ENCODE measurements around the gene EPHA5.

EPHA5 gene

DNA sequence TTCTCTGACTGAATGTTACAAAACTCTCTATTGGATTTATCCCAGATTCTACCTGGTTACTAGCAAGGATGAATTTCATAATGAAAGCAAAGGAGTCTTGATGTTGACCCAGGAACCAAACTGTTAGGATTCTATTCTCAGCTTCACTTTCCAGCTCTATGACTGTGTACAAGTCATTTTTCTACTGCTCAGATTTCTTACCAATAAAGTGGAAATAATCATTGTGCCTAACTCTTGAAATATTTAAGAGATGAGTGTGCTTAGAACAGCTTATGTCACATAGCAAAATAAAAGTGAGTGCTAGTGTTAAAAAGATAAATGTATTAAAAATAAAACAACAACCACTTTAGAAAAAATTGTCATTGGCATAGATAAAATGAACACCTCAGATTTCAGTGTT lies 45.6 kb downstream of the EPHA5 start:
- DNase-seq (ENCODE audit: low read depth) = no peak

DNA sequence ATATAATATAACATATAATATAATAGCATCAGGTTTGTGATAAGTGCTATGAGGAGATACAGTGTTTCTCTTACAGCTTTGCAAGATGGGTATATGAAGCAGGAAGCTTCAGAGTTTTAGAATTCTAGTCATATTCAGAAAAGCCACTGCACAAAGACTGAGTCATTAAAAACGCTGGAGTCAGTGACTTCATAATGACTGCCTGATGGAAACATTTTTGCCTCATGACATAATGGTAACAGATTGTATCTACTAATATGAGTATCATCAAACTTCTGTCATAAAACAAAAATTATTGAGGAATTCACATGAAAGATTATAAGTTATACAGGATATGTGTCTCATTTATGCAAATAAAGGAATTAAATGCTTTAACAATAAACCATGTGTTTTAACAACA lies 46.8 kb downstream of the EPHA5 start:
- no peak for DNase-seq (ENCODE audit: low read depth)

DNA sequence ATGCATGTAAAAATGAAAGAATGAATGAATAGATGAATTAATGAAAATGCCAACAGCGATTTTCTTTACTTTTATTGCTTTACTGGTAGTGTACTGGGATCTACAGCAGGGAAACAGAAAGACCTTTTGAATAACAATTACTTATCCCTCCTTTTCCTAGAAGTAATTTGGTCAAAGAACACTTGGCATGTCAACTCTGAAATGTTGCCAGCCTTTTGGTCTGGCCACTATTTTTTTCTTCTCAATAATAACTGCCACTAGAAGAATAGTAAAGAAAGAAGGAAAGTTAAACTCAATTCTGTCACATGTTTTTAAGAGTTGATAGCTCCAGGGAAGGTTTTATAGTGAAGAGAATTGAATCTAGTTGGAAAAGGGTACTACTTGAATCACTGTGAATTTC lies 52.9 kb downstream of the EPHA5 start:
- DNase-seq (ENCODE audit: low read depth) = no peak

DNA sequence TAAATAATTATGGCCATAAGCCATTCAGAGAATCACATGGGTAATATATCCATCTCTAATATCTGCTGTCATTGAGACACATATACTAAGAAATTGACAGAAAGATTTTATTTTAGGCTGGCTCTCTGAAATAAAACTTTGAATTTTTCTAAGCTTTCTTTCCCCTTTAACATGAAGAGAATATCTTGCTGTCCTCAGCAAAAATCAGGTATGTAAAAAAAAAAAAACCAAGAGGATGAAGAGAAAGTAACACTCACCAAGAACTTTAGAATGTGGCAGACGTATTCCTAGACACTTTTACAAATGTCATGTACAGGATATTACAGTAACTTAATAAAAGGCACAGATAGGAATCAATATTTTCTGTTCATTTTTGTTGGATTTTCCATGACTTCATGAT lies 65.8 kb downstream of the EPHA5 start:
- no peak for DNase-seq (ENCODE audit: low read depth)

DNA sequence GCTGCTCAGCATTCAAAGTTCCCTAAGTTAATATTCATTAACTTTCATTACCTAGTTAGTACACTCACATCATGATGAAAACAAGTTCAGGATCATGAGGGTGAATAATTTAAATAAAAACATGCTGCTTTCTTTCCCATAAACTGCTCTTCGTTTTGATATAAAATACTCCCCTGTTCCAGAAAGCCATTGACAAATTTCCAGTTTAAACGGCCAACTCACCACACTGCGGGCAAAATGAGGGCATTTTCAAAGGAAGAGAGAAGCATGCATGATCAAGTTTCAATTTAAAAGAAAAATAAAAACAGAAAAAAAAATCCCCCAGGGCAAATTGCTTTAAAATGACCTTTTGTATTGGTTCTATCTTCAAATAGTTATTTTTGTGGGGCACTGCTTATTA lies 69.6 kb downstream of the EPHA5 start:
- no peak for DNase-seq (ENCODE audit: low read depth)

DNA sequence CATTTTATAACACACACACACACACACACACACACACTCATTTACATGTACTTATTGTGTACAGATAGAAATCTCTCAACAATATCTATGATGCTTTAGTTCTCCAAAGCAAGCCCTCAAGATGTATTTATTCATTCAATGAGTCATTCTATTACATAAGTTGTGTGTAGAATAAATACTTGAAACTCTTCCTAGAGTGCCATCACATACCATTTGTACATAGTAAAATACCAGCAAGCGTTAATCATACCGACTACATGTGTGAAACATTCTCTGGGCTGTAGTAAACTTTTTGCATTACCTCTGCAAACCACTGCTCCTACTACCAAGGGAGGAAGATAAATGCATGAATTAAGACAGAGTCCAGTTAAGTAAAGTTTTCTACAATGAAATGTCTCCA lies 70.9 kb downstream of the EPHA5 start:
- DNase-seq (ENCODE audit: low read depth) = no peak

DNA sequence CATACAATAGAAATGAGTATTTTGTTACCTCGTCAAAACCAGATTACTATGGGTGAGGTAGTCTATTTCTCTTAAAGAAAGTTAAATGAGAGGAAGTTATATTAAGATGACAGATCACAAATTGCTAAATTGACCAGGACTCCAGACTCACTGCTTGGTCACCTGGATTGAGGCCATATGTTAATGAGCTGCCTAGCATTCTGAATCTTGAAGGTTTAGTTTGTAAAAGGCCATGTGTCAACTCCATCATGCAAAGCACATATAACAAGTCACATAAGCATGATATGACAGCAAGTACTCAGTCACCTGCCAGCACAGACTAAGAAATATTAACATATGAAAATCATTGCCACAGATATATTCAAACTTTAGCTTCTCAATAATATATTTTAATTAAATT lies 72.6 kb downstream of the EPHA5 start:
- no peak for DNase-seq (ENCODE audit: low read depth)

DNA sequence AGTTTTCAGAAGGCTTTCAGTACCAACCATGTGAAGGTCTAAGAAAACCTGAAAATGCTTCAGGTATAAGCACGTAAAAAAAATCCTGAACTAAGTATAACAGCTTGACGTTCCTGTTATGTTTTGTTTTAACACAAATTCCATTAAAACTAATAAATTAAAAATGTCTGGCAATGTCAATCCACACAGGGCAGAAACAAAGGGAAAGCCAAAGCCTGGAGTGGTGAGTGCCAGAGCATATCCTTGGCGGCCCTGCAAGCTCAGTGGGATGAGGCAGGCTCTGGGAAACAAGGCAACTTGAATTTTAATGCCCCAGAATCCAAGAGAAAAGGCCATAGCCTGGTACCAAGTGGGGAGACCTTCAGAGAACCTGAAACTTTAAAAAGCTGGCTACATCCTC lies 78.2 kb downstream of the EPHA5 start:
- no peak for DNase-seq (ENCODE audit: low read depth)

DNA sequence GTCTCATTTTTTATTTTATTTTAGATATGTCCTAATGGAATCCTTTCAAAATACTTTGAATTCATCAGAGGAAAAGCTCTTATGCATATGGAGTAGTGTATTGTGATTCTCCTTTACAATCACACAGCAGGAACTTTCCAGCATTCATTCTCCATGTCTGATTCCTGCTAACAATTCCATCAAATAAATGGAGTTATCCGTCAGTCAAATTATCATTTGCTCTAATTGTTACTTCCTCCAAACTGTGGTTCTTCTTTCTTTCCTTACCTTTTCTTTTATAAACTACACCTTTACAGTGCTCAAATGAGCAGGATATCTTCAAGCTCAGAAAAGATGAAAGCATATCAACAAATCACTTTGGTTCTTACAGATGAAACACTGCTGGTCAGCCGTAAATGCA lies 80.4 kb downstream of the EPHA5 start:
- no peak for DNase-seq (ENCODE audit: low read depth)

DNA sequence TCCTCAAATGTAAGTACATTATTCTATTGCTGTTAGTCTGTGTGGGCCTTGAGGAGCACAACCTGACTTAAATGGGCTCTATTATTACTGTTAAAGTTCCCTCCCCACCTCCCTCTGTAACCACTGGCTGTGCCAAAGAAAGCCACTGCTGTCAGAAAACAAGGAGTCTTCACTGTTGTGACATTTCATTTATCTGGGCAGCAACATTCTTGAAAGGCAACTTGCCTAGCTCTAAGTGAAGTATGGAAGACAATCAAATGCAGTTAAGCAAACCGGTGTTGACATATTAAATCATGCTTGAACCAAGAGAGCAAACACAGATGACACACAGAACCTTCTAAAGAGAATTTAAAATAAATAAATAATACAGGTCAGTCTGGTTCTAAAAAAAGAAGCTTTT lies 81.0 kb downstream of the EPHA5 start:
- DNase-seq (ENCODE audit: low read depth) = no peak

DNA sequence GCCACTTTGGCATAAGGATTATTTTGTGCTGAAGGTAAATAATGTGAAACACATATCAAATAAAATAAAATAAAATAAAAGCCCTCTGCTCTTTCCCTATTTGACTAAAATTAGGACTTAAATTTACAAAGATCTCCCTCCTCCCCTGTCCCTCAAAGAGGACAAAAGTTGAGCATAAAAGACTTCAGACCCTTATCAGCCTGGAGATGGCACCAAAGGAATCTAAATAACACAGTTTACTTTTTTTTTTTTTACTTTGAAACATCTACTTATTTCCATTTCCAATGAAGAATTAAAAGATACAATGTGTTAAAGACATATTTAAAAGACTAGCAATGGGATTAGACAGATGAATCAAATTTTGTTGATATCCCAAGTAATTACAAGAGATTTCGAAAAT lies 89.7 kb downstream of the EPHA5 start:
- no peak for DNase-seq (ENCODE audit: low read depth)

DNA sequence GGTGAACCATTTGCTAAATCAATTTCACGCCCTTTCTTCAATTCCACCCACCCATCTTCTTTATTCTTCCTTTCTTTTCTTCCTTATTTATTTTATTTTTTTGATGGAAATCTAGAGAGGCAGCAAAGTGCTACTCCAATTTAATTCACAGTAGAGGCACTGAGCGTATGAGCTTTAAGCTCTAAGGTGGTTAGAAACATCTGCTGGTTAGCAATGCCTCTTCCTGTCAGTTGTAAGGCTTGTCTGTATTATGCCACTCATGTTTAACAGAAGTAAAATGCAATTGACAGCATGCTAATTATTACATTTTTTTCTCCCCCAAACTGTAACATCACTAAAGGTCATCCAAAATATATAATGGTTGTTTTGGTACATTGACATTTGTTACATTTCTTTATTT lies 103.8 kb downstream of the EPHA5 start:
- no peak for DNase-seq (ENCODE audit: low read depth)

DNA sequence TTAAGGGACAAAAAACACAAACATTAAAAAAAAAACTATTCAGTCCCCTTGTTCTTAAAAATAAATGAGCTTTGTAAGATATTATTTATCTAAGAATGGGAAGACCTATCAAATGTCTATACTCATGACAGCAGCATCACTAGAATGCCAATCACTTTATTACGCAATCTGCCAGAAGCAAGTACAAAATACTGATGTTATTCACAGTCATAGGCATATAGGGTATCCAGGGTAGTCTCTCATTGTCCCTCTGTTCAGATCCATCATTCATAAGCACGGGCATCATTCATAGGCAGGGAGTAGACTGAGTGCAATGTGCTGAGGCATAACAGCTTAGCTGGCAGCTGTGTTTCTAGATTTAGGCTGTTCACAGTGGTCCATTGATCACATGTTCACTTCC lies 109.1 kb downstream of the EPHA5 start:
- no peak for DNase-seq (ENCODE audit: low read depth)

DNA sequence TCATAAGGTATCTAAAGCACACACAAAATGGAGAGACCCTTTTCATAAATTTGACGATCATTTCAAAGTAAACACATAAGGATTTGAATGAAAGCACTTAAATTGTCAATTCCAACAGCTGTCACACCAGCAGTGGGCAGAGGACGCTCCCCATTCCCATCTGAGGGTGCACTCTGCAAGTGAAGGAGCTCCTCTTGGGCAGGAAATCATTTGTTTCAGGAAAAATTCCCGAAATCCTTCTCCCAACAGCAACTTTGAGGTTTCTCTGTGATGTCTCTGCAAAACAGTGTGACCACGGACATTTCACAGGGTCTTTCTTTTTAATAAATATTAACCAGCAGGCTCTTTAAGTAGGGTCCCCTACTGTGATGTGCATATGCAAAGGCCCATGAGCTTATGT lies 111.0 kb downstream of the EPHA5 start:
- DNase-seq (ENCODE audit: low read depth) = no peak

DNA sequence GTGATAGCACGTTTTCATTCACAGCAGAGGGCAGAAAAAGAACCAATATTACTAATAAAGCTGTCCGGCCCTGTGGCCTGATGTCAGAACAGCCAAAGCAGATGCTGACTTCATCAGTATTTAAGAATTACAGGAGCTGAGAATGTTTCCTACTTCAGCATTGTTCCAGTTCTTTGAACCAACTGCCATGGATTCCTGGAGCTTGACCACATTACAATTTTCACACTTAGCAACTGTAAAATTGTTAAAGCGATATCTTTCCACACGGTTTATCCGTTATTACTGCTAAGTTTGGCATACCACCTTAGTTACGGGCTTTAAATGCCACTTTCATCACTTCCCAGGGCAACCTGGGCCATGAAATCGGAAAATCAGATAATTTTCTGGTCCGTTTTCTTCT lies 118.2 kb downstream of the EPHA5 start:
- no peak for DNase-seq (ENCODE audit: low read depth)

DNA sequence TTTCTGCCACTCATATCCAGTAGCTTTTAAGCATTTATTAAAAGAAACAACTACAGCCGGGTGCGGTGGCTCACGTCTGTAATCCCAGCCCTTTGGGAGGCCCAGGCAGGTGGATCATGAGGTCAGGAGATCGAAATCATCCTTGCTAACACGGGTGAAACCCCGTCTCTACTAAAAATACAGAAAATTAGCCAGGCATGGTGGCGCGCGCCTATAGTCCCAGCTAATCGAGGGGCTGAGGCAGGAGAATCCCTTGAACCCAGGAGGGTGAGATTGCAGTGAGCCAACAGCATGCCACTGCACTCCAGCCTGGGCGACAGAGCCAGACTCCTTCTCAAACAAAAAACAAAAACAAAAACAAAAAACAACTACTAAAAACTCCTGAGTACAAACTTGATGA lies 119.8 kb downstream of the EPHA5 start:
- DNase-seq (ENCODE audit: low read depth) = no peak

DNA sequence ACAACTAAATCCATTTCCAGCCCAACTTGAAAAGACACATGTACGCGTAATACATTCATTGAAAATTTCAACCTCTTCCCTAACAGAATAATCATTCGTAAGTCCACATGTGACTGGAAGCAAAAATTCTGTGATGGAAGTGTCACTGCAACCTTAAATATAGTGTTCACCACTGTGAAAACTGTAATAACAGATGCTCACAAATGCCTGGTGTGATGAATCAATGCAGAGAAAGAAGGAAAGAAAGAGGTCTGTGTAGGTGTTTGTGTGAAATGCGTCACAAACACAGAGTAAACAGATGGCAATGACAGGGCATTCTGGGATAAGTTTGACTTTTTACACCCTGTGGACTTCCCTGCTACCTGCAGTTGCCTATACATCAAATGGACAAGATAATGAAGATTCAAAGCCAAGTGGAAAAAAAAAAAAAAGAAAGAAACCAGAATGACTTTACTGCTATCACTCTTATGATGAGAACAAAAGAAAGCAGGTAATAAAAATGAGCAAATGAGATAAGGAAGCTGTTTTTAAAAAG lies 123.3 kb downstream of the EPHA5 start:
- no peak for DNase-seq (ENCODE audit: low read depth)

DNA sequence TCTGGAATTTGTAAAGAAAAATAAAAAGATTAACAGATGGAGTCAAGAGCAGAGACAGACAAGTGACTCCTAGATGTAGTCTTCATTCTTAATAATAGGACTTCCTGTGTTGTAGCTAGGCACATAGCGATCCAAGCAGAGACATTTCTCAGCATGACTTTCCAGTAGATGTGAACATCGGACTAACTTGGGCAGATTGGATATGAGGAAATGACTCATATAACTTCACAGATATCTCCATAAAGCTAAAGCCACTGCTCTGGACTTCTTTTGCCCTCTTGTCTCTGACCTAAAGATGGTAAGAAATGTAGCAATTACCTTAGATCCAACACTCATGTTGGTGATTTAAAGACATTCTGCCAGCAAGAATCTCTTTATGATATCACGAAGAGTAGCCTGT lies 131.7 kb downstream of the EPHA5 start:
- DNase-seq (ENCODE audit: low read depth) = no peak

DNA sequence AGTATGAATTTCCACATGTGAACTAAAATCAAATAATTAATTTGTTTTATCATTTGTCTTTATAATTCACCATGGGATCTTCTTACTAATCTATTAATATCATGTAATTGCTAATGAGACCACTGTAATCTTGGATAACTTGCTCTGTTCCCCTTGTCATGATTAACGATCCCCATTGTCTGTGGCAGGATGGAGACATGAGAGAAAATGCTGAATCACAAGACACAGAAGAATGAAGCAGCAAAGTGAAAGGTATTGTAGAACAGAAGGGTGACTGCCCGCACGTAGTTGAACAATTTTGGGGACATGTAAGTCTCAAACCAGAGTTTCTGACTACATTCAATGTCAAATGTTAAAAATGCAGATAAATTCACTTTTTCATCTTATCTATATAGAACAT lies 135.2 kb downstream of the EPHA5 start:
- DNase-seq (ENCODE audit: low read depth) = no peak

DNA sequence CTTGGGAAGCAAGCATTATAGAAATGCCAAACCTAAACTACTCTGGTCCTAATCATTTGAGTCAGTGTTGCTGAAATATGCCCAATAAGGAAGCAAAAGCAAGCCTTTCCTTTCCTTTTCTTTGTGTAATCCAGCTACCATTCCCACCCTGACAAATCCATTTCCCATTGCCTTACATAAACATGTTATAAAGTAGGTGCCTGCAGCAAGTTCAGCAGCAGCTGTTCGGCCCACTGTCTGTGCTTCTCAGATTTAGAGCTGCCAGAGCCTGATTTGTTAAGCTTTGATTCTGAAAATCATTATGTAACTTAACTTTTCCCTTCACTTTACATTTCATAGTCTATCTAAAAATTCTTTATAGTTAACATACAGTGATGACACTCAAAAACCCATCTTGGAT lies 148.6 kb downstream of the EPHA5 start:
- no peak for DNase-seq (ENCODE audit: low read depth)

DNA sequence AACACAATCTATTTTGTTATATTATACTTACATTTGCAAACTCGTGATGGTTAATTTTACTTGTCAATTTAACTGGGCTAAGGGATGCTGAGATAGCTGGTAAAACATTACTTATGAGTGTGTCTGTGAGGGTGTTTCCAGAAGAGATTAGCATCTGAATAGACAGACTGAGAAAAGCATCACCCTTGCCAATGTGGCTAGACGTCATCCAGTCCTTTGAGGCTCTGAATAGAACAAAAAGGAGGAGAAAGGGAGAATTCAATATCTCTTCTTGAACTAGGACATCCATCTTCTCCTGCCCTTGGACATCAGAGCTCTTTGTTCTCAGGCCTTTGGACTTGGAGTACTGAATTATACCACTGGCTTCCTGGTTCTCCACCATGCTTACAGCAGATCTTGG lies 154.6 kb downstream of the EPHA5 start:
- DNase-seq (ENCODE audit: low read depth) = no peak

DNA sequence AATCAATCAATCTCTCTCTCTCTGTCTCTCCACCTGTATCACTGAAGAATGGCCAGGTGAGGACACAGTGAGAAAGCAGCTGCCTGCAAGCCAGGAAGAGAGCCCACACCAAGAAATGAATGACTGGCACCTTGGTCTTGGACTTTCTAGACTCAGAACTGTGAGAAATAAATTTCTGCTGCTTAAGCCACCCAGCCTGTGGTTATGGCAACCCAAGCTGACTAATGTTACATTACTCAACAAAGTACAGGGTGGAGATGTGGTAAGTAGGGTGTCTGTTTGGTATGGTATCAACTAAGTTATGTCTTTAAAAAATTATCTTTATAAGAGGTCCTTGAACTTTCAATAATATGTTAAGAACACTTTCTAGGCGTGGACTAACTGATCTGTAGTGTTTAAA lies 159.3 kb downstream of the EPHA5 start:
- no peak for DNase-seq (ENCODE audit: low read depth)

DNA sequence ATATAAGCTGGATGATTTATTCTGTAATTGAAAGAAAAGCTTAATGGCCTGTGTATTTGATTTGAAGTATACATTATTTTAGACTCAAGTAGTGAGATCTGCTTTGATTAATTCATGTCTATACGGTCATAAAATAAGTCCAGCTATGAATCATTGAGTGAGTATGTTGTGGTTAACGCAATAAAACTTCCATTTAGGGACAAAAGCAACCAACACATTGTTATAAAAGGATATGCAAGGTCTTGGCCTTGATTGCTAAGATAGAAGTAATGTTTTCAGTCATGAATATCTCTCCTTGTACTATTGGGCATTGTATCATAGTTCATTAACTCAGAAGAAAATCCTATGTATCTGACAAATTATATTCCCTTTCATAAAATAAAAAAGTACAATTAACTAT lies 162.1 kb downstream of the EPHA5 start:
- DNase-seq (ENCODE audit: low read depth) = no peak

DNA sequence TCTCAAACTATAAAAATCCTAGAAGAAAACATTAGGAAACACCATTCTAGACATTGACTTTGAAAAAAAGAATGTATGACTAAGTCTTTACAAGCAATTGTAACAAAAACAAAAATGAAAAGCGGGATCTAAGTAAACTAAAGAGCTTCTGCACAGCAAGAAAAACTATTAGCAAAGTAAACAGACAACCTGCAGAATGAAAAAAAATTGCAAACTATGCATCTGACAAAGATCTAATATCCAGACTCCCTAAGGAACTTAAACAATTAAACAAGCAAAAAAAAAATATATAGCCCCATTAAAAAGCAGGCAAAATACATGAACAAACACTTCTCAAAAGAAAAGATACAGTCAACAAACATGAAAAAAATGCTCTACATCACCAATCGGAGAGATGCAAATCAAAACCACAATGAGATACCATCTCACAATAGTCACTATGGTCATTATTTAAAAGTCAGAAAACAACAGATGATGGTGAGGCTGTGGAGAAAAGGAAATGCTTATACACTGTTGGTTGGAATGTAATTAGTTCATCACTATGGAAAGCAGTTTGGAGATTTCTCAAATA lies 168.1 kb downstream of the EPHA5 start:
- DNase-seq (ENCODE audit: low read depth) = no peak

DNA sequence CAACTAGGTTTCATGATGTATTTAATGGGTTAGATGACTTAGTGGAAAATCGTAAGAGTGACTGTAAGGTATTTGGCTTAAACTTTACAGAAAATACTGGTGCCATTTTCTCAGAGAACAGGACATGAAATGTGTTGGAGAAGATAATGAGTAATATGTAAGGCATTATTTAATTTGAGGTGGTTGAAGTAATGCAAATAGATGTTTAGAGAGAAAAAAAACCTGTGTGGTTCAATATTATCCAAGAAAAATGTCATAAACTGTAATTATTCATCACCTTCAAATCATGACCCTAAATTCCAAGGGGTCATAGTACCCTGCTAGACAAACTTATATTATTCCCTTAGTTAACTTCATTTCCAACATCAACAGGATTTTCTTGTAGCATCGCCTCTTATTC lies 171.7 kb downstream of the EPHA5 start:
- DNase-seq (ENCODE audit: low read depth) = no peak

Measured in activated T-cell treated with anti-CD3 and anti-CD28 coated beads for 48 hours (primary cell).